ENCODE data around the gene MAGI1. TPM values are rescaled to one million over a fixed set of nuclear protein-coding genes. Genes with fewer than 3 reads are reported as not detected.

Gene MAGI1
- polyA plus RNA-seq, 6 donors from 2014 or later = 0.08 TPM; not detected in 5

- no peak overlapping the region for H3K27ac Mint-ChIP-seq
- no peak for DNase-seq
- H3K4me3 Mint-ChIP-seq = no peak overlapping the region
- H3K36me3 Mint-ChIP-seq = no peaks in the 10 kb centered on the region
- H3K9me3 Mint-ChIP-seq = peaks cover 5 to 19% (median 10%) of the 10 kb centered on the region in 7 donors
- no peaks in the 10 kb centered on the region for H3K27me3 Mint-ChIP-seq
- no peak for ATAC-seq (ENCODE audit: low read depth in 2 of 2)
- H3K4me1 Mint-ChIP-seq = no peaks in the 10 kb centered on the region
Measured at GRCh38 chr3:65314269-65314668, 724.4 kb downstream of the MAGI1 start.

- Mint-ChIP-seq H3K4me1 (no peaks in the 10 kb centered on the region), H3K9me3 (peaks cover 7 to 15% (median 10%) of the 10 kb centered on the region in 7 donors), H3K36me3 (no peaks in the 10 kb centered on the region), H3K27ac (no peak overlapping the region), H3K27me3 (no peaks in the 10 kb centered on the region), H3K4me3 (no peak overlapping the region)
- DNase-seq (no peak), ATAC-seq (ENCODE audit: low read depth in 2 of 2) (no peak)
Measured at GRCh38 chr3:65313666-65314065, 725.1 kb downstream of the MAGI1 start.

- Mint-ChIP-seq H3K4me1 (no peaks in the 10 kb centered on the region), H3K36me3 (no peaks in the 10 kb centered on the region), H3K27ac (no peak overlapping the region), H3K4me3 (no peak overlapping the region), H3K27me3 (no peaks in the 10 kb centered on the region), H3K9me3 (peaks cover 0 to 10% (median 3%) of the 10 kb centered on the region in 7 donors)
- ATAC-seq (ENCODE audit: low read depth in 2 of 2) = no peak
- DNase-seq = no peak
Measured at GRCh38 chr3:65305836-65306235, 732.9 kb downstream of the MAGI1 start.

Other genes with a start within 250 kb of the MAGI1 start
- 10 to 100 TPM; 25.9 to 80.1 (median 35.3) TPM for gene SLC25A26, start 182.1 kb upstream of the MAGI1 start, polyA plus RNA-seq (ENCODE audit: low read depth in 6 of 6)